HG02870 (cell line): ENCODE results near the gene CACNB2.

Experiments used
- ATAC-seq: cut with Tn5 transposase; IDR thresholded peaks from one replicate; pipeline ENCODE4 v1.9.1; 2021; ENCODE audit warnings: mild to moderate bottlenecking, moderate library complexity; ENCODE audit not compliant: unreplicated experiment

The CACNB2 gene

DNA sequence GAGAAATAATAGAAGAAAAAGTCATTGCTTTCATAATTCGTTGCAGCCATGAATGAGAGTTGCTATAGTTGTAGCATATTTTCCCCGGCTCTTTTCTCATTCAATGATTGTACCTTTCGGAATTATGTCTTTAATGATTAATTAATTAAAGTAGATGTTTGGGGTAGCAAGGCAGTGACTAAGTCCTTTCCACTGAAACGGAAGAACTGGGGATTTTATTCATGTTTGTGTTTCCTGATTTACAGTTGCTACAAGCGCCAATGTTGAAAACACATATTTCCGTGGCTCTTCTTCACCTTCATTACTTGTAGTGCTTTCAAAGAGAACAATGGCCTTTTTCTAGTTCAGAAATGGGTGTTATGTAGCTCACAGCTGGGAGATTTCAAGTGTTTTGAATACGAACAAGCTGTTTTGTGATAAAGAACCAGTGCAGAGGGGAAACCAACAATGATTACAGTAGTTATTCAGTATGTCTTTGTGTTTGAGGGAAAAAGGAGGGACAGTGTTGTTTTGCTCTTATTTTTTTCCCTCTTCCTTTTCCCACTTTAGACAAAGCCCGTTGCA is 357.7 kb downstream of the CACNB2 start:
- ATAC-seq = no peak

DNA sequence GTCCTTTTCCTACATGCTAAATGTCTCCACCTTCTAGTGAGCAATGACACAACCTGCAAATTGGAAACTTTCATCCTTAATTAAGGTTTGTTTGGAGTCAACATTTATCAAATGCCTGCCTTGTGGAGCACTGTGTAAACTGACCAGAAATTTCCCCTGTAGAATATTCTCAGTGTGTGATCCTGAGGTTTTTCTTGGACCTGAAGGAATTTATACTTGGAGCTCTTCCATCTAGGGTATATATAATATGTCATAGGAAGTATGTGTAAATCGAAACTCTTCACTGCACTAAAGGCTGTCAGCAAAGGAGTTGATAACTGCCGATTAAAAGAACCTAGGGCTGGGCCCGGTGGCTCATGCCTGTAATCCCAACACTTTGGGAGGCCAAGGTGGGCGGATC is 358.8 kb downstream of the CACNB2 start:
- ATAC-seq = no peak

DNA sequence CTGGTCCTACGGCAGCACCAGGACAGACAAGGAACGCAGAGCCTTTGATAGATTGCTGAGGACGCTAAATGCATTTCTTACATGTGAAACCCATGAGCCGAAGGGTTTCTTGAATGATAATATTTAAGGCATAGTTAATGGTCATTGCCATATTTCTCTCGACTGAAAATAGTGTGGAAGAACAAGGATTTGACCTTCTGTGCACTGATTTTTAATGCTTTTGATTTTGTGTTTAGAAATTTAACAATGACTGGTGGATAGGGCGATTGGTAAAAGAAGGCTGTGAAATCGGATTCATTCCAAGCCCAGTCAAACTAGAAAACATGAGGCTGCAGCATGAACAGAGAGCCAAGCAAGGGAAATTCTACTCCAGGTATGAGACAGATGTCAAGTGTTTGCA is 360.4 kb downstream of the CACNB2 start:
- ATAC-seq = no peak

DNA sequence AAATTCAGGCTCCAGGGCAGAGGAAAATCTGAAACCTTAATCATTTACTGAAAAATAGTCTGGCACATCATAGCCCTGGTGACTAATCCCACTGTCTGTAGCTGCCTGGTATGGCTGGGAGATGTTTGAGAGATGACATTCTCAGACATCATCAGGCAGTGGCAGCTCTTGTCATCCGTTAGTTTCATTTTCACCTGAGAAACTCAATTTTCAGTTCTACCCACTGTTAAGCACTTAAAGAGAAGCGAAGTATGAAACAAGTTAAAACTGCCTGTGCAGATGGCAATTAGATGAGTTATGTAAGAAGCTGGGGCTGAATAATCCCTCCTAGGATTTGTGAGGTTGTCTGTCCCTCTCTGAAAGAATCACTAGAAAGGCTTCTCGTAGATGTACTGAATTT is 361.0 kb downstream of the CACNB2 start:
- peak; percentile 92 for ATAC-seq

DNA sequence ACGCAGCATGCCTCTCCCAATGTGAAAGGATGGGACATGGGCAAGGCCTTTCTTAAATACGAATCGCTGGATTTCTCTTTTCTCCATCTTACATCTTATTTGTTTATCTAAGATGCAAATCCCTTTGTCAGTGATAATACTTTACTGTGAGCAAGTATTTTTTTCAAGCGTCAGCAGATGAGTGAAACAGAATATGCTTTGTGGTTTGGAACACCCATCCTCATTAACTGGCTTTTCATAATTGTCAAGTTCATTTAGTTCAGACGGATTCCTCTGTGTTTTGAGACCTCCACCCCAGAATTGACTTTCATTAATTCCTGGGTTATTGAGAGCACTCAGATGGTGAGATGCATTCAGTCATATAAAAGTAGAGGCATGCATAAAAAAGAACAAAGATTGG is 361.4 kb downstream of the CACNB2 start:
- ATAC-seq = peak; percentile 4

DNA sequence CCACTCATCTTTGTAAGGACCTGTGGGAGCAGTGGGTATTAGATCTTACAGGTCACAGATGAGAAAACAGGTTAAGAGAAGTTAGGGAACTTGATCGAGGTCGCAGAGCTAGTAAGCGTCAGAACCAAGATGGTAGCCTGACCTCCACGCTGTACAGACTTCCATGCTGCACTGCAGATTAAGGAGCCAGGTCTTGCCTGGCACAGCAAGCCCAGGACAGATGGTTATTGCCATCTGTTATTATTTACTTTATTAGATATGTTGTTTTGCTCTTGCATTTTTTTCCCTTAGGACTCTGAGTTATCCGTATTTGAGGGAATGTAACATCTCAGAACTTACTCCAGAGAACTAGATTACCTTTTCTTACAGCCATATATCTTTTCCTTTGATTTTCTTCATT is 363.9 kb downstream of the CACNB2 start:
- ATAC-seq = no peak

DNA sequence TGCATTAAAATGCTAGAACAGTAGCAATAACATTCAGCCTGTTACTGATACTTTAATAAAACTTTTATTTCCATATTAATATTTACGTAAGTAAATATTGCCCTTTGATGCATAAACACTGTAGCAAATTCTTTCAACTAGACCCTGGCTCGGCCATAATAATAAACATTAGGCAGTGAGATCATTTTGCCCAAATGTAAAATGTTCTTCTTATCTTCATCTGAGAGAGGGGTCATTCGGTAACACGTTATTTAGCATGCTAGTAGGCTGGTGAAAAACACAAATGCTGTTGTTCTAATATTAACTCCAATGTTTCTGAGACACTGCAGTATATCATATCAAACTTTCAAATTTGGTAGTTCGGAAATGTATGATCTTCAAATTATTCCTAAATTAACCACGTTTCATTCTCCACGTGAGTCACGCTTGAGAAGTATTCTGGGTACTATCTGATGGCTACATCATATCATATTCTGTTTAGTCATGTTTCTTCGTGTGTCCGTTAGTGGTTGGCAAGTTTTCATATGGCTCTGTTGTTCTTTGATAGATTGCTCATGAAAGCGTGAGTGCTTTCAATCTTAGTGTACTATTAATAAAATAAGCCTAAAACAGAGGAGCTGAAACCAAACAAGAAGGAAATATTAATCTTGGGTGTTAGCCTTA is 365.4 kb downstream of the CACNB2 start:
- ATAC-seq = no peak

DNA sequence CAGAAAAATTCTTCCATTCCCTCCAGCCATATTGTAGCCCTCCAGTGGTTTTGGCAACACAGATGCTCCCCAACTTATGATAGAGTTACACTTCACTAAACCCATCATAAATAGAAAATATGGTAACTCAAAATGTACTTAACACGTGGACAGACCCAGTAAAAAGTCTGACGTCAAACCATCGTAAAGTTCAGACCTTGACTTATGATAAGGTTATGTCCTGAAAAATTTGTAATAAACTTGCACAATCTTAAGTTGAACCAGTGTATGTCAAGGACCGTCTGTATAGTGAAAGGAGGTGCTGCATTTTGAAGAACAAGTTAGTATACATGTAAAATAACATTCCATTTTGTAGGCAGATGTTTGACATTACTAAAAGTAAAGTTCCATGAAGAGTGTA is 368.4 kb downstream of the CACNB2 start:
- no peak for ATAC-seq

DNA sequence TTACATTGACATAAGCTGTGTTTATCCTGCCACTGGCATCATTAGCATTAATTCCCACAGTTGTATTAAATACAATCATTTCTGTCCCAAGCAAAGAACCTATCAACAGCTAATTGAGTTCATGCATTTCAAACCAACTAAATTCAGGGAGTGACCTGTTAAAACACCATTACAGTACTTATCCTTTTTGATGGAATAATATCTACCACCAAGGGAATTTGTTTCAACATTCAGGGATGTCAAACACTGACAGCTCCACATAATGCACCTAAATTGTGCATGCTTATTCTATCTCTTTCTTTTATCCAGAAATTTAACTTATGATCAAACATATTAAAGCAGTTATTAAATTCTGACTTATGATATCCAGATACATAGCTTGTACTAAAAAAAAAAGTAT is 374.3 kb downstream of the CACNB2 start:
- ATAC-seq = no peak

DNA sequence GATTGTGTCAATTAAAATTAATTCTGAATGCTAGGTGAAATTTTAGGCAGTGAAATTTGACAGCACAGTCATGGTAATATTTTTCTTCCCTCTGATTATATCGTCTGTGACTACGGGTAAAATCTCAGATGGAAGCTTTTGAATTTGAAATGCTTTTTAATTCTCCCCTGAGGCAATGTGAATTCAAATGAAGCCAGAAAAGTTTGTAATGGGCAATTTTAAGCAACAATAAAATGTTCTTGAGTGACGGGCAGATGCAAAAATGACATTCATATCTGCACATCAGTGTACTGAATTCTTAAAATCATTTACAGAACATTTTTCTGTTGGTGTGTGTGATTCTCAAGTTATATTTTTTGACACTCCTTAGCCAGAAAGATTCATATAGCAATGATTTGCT is 376.6 kb downstream of the CACNB2 start:
- no peak for ATAC-seq

DNA sequence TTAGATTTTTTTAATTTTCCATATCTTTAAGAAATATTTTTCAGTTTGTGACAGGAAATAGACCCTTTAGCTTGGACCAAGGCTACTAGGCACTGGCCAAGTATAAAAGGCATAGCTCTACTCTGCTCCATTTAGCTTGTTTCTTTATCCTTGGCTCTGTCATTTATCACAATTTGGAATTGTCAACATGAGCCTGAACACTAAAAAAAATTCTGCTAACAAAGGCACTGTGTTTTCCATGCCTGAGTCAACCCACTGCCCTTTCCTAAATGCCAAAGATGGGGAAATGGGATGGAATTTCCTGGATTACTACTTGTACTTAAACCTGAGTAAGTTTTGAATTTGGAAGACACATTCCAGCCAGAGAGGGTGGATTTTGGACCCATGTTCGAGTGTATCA is 382.8 kb downstream of the CACNB2 start:
- ATAC-seq = no peak

DNA sequence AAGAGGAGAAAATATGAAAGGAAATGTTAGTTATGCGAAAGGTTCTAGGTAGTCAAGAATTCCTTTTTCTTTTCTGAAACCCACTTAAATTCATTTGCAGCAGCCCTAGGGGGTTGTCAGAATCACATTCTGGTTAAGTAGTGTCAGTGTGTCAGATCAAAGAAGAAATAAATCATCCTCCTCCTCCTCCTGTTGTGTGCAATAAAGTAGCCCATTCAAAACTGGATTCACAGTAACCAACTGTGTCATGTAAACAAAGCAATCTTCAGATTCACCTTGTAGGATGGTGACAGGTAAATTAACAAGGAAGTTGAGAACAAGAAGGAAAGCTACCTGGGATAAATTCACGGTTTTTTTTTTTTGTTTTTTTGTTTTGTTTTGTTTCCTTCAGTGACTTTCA is 383.6 kb downstream of the CACNB2 start:
- no peak for ATAC-seq

DNA sequence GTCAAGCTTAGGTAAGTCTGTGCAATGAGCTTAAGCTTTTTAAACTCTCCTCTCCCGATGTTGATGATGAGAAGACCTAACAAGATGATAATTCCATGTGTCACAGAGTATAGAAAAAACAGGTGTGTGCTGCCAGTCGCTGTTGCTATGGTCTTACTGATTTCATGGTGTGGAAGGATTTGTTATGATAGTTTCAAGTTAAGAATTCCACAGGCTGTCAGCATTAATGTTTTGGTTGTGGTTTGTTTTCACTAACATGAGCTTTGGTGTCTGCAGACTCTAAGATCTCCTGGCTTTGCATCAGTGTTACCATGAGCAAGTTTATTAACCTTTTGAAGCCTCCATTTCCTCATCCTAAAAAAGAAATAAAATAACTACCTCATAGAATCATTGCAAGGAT is 387.5 kb downstream of the CACNB2 start:
- ATAC-seq = no peak

DNA sequence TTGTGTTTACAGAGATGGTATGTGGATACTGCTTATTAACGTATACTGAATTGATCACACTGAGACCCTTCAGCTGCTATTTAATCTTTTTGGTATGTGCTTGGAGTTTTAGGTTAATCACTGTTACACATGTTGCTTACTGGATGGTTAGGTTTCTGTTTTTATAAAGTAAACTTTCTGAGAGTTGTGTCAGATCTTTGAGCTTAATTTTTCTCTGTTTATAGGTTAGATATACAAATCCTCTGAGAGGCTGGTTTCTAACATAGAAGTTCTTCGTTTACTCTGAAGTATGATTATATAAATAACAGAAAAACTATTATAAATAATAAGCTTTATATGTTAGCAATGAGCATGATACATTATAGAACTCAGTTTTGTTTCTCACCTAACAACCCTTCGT is 388.1 kb downstream of the CACNB2 start:
- no peak for ATAC-seq

DNA sequence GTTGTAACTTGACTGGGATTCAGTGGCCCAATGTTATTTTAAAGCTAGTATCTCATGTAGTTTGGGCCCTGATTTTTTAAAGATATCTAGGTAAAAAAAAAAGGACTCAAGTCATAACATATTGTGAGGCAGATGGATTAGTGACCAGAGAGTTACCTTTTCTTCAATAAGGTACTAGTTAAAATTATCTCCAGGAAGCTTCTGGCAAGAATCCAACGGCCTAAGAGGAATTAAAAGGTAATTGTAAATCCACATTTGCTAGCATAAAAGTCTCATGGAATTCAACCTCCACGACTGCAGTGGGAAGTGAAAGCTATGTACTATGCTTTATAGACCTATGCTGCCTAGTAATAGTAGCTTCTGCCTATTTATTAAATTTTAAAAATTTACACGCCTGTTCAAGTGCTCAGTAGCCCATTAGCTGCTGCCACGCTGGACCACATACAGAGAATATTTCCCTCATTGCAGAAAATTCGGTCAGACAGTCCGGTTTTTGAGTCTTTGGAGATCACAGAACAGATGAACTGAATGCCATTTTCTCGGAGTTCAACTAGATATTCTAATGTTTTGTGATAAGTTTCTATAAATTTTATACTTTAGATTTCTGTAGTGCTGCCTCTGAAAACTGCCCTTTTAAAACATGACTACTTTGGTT is 392.8 kb downstream of the CACNB2 start:
- no peak for ATAC-seq

DNA sequence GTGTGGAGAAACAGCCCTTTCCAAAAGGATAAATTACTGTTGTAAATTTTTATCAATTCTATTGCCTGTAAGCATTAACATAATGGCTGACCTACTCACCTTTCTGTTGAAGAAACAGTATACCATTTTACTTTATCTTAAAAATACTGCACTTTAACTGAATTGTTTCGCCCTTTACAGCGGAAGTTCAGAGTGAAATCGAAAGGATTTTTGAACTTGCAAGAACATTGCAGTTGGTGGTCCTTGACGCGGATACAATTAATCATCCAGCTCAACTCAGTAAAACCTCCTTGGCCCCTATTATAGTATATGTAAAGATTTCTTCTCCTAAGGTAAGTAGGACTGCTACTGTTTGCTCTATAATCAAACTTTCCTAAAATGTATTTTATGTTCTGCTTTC is 393.7 kb downstream of the CACNB2 start:
- ATAC-seq = no peak

DNA sequence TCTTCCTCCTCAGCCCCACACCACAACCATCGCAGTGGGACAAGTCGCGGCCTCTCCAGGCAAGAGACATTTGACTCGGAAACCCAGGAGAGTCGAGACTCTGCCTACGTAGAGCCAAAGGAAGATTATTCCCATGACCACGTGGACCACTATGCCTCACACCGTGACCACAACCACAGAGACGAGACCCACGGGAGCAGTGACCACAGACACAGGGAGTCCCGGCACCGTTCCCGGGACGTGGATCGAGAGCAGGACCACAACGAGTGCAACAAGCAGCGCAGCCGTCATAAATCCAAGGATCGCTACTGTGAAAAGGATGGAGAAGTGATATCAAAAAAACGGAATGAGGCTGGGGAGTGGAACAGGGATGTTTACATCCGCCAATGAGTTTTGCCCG is 399.1 kb downstream of the CACNB2 start:
- ATAC-seq = no peak

DNA sequence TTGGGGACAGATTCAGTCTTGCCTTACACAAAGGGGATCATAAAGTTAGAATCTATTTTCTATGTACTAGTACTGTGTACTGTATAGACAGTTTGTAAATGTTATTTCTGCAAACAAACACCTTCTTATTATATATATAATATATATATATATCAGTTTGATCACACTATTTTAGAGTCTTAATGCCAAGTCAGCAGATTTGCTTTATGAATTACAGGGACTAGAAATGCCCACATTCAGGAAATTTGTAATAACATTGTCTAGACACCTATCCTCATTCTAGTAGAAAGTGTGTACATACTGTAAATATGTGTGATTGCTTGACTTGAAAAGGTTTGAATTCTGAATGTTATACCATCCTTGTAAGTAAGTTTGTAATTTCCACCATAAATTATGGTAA is 400.0 kb downstream of the CACNB2 start:
- ATAC-seq = no peak

DNA sequence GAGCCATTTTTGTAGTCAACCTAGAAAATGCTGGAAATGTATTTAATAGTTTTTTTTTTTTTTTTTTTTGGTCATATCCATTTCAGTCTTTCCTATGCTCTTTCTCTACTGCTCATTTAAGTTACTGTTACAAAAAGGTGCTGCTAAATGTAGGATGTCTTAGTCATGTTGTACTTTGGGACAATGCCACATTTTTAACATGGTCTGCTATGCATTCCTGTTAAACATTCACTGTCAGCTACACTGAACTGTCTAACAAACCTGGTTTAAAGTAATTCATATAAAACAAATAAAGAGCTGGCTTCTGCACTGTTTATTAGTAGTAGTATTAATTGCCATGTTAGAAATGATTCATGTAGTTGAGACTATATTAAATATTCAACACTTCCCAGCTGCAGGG is 402.6 kb downstream of the CACNB2 start:
- ATAC-seq = no peak

DNA sequence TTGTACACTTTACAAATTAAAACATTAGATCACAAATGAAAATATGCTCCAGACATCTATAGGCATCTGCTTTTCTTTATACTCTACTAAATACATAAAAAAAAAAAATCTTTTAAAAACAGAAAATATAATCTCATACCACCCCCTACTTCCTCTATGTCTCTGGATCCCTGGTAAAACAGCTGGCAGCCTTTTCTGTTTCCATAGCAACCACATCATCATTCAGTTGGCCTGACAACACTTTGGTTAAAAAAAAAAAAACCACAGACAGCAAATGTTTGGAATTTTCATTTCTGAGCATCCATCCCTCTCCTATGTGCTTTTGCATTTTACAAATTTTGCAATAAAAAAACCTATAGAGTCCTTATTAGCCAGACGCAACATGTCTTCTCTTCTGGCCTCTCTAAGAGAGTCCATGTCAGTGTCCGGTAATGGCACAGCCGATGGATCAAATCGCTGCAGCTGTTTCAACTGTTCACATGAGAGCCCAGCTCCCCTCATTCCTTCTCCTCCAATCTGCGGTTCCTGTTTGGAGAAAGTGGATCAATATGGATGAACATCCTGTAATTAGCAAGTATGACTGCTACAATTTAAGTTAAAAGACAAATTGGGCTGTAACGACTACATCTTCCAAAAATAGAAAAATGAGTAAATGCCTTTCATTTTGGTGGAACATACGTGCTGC is 405.5 kb downstream of the CACNB2 start:
- no peak for ATAC-seq

DNA sequence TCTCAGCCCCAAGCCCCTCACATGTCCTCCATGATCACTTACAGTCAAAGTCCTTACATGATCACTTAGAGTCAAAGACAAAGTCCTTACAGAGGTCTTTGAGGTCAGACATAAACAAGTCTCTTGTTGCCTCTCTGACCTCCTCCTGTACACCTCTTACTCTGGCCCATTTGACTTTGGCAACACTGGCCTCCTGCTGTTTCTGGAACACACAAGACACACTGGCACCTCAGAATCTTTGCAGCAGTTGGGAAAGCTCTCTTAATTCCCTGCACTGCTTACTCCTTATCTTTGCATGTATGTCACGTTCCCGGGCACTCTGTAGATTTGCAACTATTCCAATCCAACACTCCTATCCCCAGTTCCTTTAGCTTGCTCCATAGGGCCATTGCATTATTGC is 408.9 kb downstream of the CACNB2 start:
- no peak for ATAC-seq

DNA sequence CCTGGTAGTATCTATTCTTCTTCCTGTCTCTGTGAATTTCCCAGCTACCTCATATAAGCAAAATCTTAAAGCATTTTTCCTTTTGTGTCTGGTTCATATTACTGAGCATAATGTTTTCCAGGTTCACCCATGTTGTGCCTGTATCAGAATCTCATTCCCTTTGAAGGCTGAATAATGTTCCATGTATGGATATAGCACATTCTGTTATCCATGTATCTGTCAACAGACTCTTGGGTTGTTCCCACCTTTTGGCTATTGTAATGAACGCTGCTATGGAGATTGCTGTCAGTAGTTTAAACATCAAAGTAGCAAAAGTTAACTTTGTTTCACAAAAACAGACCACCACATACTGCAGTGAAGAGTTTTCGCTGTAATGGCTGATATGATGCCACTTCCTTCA is 411.2 kb downstream of the CACNB2 start:
- no peak for ATAC-seq
